Neural cell (in vitro differentiated cells): ENCODE measurements around the gene HSD11B1L. TPM values are rescaled to one million over a fixed set of nuclear protein-coding genes. Genes with fewer than 3 reads are reported as not detected.
A peak's percentile ranks its signal among the peaks of the same experiment; 100 is the strongest.
"Not testable (repeated sequence)": the region's sequence is repeated elsewhere in the genome, so short reads cannot be mapped to it uniquely, and the experiment has no call there.

Experiments
- H2AFZ ChIP-seq: fragments of 200-600, 300-800 bp; sonication (generic), shearing (Covaris generic); 2 replicates; pipeline ENCODE4 v1.6.0; 2014; ENCODE audit warnings: low read depth, mild to moderate bottlenecking, antibody characterized with exemption, low read length, moderate library complexity
- H3F3A ChIP-seq: fragments of 200-600 bp; shearing (Covaris generic); 2 replicates; pipeline ENCODE4 v1.6.1; 2016; ENCODE audit warnings: mild to moderate bottlenecking, moderate library complexity, mixed read lengths, antibody characterized with exemption, low read length; ENCODE audit not compliant: insufficient read depth, poor library complexity, severe bottlenecking
- H3K27ac ChIP-seq: fragments of 200-600, 300-800 bp; sonication (generic), shearing (Covaris generic); 2 replicates; pipeline ENCODE4 v1.5.1; 2014; ENCODE audit warnings: mild to moderate bottlenecking, low read length, moderate library complexity
- H3K27me3 ChIP-seq: fragments of 300-800, 200-600 bp; sonication (generic), shearing (Covaris generic); 2 replicates; pipeline ENCODE4 v1.6.0; 2014; ENCODE audit warnings: mild to moderate bottlenecking, low read depth, low read length, moderate library complexity; ENCODE audit not compliant: insufficient read depth
- H3K36me3 ChIP-seq: fragments of 300-800, 200-600 bp; sonication (generic), shearing (Covaris generic); 2 replicates; pipeline ENCODE4 v1.5.1; 2014; ENCODE audit warnings: mild to moderate bottlenecking, antibody characterized with exemption, low read length, moderate library complexity; ENCODE audit not compliant: insufficient read depth
- H3K4me2 ChIP-seq: fragments of 300-800, 200-600 bp; sonication (generic), shearing (Covaris generic); 2 replicates; pipeline ENCODE4 v1.6.0; 2014; ENCODE audit warnings: mild to moderate bottlenecking, low read length
- H3K4me3 ChIP-seq: fragments of 300-800, 200-600 bp; sonication (generic), shearing (Covaris generic); 2 replicates; pipeline ENCODE4 v1.5.1; 2014; ENCODE audit warnings: mild to moderate bottlenecking, low read length, moderate library complexity
- H3K79me2 ChIP-seq: fragments of 200-600 bp; shearing (Covaris generic); replicated peaks from 2 replicates; pipeline ENCODE4 v1.6.0; 2014; ENCODE audit warnings: mild to moderate bottlenecking, low read length, moderate library complexity; ENCODE audit not compliant: insufficient read depth
- H3K9ac ChIP-seq: fragments of 300-800, 200-600 bp; sonication (generic), shearing (Covaris generic); 2 replicates; pipeline ENCODE4 v1.6.1; 2016; ENCODE audit warnings: mild to moderate bottlenecking, low read length, mixed read lengths
- H3K9me2 ChIP-seq: fragments of 200-600 bp; shearing (Covaris generic); 2 replicates; pipeline ENCODE4 v1.6.1; 2016; ENCODE audit warnings: mild to moderate bottlenecking, low read length, mixed read lengths; ENCODE audit not compliant: insufficient read depth
- H3K9me3 ChIP-seq: fragments of 200-600, 300-800 bp; sonication (generic), shearing (Covaris generic); 2 replicates; pipeline ENCODE4 v1.6.1; 2016; ENCODE audit warnings: mild to moderate bottlenecking, mixed run types, low read length, moderate library complexity, mixed read lengths
- H4K20me1 ChIP-seq: fragments of 200-600 bp; shearing (Covaris generic); 2 replicates; pipeline ENCODE4 v1.6.1; 2016; ENCODE audit warnings: mild to moderate bottlenecking, mixed run types; ENCODE audit not compliant: insufficient read depth
- EP300 ChIP-seq: fragments of 450-650 bp; conservative IDR thresholded peaks from 2 replicates; pipeline ENCODE4 v1.6.1; 2014; ENCODE audit warnings: antibody characterized with exemption, mild to moderate bottlenecking, moderate library complexity; ENCODE audit not compliant: poor library complexity, severe bottlenecking
- EZH2 ChIP-seq: fragments of 200-600, 300-800 bp; shearing (Covaris generic), sonication (generic); IDR thresholded peaks from 2 replicates; pipeline ENCODE4 v1.6.1; 2014; ENCODE audit warnings: antibody characterized with exemption, low read length, borderline replicate concordance, mild to moderate bottlenecking; ENCODE audit not compliant: insufficient read depth, poor library complexity, severe bottlenecking
- MXI1 ChIP-seq: fragments of 450-650 bp; conservative IDR thresholded peaks from 2 replicates; pipeline ENCODE4 v1.6.1; 2014; ENCODE audit warnings: antibody characterized with exemption, mild to moderate bottlenecking; ENCODE audit not compliant: poor library complexity, severe bottlenecking
- POLR2AphosphoS5 ChIP-seq: IDR thresholded peaks from 2 replicates; pipeline ENCODE4 v1.6.1; 2012
- RAD21 ChIP-seq: fragments of 450-650 bp; conservative IDR thresholded peaks from 2 replicates; pipeline ENCODE4 v1.6.1; 2014; ENCODE audit warnings: antibody characterized with exemption, mild to moderate bottlenecking, moderate library complexity
- SMC3 ChIP-seq: fragments of 450-650 bp; conservative IDR thresholded peaks from 2 replicates; pipeline ENCODE4 v1.6.1; 2014; ENCODE audit warnings: antibody characterized with exemption, mild to moderate bottlenecking, moderate library complexity; ENCODE audit not compliant: poor library complexity
- TAF1 ChIP-seq: IDR thresholded peaks from 2 replicates; pipeline ENCODE4 v1.6.1; 2012; ENCODE audit warnings: low read depth
- polyA plus RNA-seq: library from polyadenylated mRNA; depleted of rRNA; stranded (reverse); fragments of >200 nt; gene quantifications from 2 replicates; pipeline ENCODE4 v1.2.3, GENCODE V29; 2014
- TF ChIP-seq, protein P1 (sequence below): fragments of 450-650 bp; IDR thresholded peaks from 2 replicates; pipeline ENCODE4 v1.5.1; 2014; ENCODE audit warnings: antibody characterized with exemption, mild to moderate bottlenecking, moderate library complexity; ENCODE audit not compliant: poor library complexity, severe bottlenecking
- TF ChIP-seq, protein P2 (sequence below): IDR thresholded peaks from 2 replicates; pipeline ENCODE4 v1.6.1; 2012; ENCODE audit warnings: borderline replicate concordance

The HSD11B1L gene
- polyA plus RNA-seq, 1 donor from 2014 or later: 170 TPM

DNA sequence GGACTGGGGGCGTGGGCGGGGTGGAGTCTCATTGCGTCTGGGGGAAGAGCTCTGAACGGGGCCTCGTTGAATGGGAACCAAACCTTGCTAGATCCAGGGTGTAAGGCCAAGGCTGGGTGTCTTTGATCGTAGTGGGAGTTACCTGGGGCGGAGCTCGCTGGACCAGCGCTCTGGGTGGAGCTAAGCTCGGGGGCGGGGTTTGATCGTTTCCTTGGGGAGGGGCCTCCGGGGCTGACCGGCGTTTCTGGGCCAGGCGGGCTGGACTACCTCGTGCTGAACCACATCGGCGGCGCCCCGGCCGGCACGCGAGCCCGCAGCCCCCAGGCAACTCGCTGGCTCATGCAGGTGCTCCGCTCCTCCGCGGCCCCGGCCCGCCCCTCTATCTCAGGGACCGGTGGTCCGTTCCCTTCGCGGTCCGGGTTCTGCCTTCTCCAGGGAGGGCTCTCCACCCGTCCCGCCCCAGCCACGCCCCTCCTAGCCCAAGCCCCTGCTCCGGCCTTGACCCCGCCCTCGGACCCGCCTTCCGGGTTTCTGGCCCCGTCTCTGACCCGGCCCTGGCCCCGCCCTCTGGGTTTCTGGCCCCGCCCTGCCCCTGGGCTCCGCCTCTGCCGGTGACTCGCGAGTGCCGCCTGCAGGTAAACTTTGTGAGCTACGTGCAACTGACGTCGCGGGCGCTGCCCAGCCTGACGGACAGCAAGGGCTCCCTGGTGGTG, 6.0 kb downstream of the HSD11B1L start:
- no peak overlapping the region for H3K27ac ChIP-seq
- peak overlapping the region; percentile 56 for H3K4me3 ChIP-seq
- no peak overlapping the region for H2AFZ ChIP-seq
- no peaks in the 10 kb centered on the region for H3F3A ChIP-seq
- H3K27me3 ChIP-seq: no peaks in the 10 kb centered on the region
- H3K4me2 ChIP-seq: no peak overlapping the region
- H3K9ac ChIP-seq: no peak overlapping the region
- peaks cover 4% of the 10 kb centered on the region for H4K20me1 ChIP-seq
- H3K9me2 ChIP-seq: no peaks in the 10 kb centered on the region
- no peaks in the 10 kb centered on the region for H3K36me3 ChIP-seq
- no peaks in the 10 kb centered on the region for H3K9me3 ChIP-seq
- TF ChIP-seq, protein P1, sequence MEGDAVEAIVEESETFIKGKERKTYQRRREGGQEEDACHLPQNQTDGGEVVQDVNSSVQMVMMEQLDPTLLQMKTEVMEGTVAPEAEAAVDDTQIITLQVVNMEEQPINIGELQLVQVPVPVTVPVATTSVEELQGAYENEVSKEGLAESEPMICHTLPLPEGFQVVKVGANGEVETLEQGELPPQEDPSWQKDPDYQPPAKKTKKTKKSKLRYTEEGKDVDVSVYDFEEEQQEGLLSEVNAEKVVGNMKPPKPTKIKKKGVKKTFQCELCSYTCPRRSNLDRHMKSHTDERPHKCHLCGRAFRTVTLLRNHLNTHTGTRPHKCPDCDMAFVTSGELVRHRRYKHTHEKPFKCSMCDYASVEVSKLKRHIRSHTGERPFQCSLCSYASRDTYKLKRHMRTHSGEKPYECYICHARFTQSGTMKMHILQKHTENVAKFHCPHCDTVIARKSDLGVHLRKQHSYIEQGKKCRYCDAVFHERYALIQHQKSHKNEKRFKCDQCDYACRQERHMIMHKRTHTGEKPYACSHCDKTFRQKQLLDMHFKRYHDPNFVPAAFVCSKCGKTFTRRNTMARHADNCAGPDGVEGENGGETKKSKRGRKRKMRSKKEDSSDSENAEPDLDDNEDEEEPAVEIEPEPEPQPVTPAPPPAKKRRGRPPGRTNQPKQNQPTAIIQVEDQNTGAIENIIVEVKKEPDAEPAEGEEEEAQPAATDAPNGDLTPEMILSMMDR: peak; percentile 60
- TF ChIP-seq SMC3 (no peak), POLR2AphosphoS5 (peak; percentile 16), EZH2 (no peak), MXI1 (no peak), TAF1 (no peak)
- H3K79me2 ChIP-seq: peaks cover 18% of the 10 kb centered on the region

DNA sequence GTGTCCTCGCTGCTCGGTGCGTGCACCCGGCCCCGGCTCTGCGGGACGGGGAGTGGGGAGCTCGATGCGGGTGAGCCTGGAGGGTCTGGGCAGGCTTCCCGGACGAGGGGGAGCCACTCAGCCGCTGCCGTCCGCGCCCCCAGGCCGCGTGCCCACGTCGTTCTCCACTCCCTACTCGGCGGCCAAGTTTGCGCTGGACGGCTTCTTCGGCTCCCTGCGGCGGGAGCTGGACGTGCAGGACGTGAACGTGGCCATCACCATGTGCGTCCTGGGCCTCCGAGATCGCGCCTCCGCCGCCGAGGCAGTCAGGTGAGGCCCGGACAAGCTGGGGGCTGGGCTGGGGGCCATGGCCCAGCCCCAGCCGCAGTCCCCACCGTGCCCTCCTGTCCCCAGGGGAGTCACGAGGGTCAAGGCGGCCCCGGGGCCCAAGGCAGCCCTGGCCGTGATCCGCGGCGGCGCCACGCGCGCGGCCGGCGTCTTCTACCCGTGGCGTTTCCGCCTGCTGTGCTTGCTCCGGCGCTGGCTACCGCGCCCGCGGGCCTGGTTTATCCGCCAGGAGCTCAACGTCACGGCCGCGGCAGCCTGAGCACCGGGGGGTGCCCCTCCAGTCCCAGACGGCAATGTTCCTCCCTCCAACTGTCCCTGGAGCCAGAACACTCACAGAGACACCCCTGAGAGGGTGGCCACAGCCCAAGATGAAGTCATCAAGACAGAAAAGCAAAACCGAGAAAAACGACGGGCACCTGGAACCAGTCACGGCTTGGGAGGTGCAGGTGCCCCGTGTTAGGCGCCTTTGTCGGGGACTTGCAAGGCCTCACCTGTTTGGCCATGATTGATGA, 6.8 kb downstream of the HSD11B1L start:
- Histone ChIP-seq H3K79me2 (peaks cover 20% of the 10 kb centered on the region), H3F3A (no peaks in the 10 kb centered on the region), H3K9me3 (no peaks in the 10 kb centered on the region), H3K36me3 (no peaks in the 10 kb centered on the region), H3K27ac (no peak overlapping the region), H3K9ac (no peak overlapping the region), H3K9me2 (no peaks in the 10 kb centered on the region), H3K4me3 (peak overlapping the region; percentile 56), H3K27me3 (no peaks in the 10 kb centered on the region), H4K20me1 (peaks cover 11% of the 10 kb centered on the region), H2AFZ (no peak overlapping the region), H3K4me2 (no peak overlapping the region)
- TF ChIP-seq EP300 (no peak), RAD21 (no peak), TAF1 (no peak), SMC3 (no peak), MXI1 (no peak), EZH2 (no peak), POLR2AphosphoS5 (peak; percentile 5)
- TF ChIP-seq, protein P1: peak; percentile 11
- TF ChIP-seq, protein P2, sequence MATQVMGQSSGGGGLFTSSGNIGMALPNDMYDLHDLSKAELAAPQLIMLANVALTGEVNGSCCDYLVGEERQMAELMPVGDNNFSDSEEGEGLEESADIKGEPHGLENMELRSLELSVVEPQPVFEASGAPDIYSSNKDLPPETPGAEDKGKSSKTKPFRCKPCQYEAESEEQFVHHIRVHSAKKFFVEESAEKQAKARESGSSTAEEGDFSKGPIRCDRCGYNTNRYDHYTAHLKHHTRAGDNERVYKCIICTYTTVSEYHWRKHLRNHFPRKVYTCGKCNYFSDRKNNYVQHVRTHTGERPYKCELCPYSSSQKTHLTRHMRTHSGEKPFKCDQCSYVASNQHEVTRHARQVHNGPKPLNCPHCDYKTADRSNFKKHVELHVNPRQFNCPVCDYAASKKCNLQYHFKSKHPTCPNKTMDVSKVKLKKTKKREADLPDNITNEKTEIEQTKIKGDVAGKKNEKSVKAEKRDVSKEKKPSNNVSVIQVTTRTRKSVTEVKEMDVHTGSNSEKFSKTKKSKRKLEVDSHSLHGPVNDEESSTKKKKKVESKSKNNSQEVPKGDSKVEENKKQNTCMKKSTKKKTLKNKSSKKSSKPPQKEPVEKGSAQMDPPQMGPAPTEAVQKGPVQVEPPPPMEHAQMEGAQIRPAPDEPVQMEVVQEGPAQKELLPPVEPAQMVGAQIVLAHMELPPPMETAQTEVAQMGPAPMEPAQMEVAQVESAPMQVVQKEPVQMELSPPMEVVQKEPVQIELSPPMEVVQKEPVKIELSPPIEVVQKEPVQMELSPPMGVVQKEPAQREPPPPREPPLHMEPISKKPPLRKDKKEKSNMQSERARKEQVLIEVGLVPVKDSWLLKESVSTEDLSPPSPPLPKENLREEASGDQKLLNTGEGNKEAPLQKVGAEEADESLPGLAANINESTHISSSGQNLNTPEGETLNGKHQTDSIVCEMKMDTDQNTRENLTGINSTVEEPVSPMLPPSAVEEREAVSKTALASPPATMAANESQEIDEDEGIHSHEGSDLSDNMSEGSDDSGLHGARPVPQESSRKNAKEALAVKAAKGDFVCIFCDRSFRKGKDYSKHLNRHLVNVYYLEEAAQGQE: no peak

DNA sequence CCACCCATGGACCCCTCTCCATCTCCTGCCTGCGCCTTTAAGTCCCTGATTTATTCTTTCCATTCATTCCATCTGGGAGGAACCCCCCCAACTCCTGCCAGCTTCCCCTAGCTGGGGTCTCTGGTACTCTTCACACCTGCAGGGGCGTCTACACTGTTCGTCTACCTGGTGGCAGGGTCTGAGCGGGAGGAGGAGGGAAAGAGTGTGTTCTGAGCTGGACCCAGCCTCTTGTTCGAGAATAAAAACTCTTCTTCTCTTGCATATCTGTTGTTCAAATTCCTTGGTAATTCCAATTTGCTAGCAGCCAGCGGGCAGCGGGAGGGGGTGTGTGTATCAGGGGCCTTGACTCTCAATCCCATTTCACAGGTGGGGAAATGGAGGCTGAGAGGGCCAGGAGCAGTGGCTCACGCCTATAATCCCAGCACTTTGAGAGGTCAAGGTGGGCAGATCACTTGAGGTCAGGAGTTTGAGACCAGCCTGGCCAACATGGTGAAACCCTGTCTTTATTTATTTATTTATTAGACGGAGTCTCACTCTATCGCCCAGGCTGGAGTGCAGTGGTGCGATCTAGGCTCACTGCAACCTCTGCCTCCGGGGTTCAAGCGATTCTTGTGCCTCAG, 7.5 kb downstream of the HSD11B1L start:
- Histone ChIP-seq H3K79me2 (peaks cover 15% of the 10 kb centered on the region), H4K20me1 (peaks cover 11% of the 10 kb centered on the region)
- not testable (repeated sequence) for H3K9me2 ChIP-seq, H3F3A ChIP-seq, H3K27ac ChIP-seq, H3K36me3 ChIP-seq, H3K4me2 ChIP-seq, H3K4me3 ChIP-seq, H3K9me3 ChIP-seq, H3K9ac ChIP-seq, H2AFZ ChIP-seq, H3K27me3 ChIP-seq
